ENCODE data around the gene KCNF1. TPM values are rescaled to one million over a fixed set of nuclear protein-coding genes. Genes with fewer than 3 reads are reported as not detected.
A peak's percentile ranks its signal among the peaks of the same experiment; 100 is the strongest.

The KCNF1 gene
- total and polyA plus RNA-seq, 7 experiments from 2014 or later = not detected

GRCh38 chr2:10906926-10907625 is 4.7 kb upstream of the KCNF1 start:
- H3K9me3 Mint-ChIP-seq = peaks cover 0 to 4% (median 0%) of the 10 kb centered on the region in 11 donors
- H3K4me3 Mint-ChIP-seq = no peak overlapping the region
- Histone ChIP-seq H3K27me3 (ENCODE audit: control insufficient read depth in 2 of 2, insufficient read depth in 2 of 2, low read length in 2 of 2) (no peaks in the 10 kb centered on the region), H3K4me3 (ENCODE audit: low read length) (no peak overlapping the region), H3K36me3 (ENCODE audit: control insufficient read depth in 2 of 3, insufficient read depth in 3 of 3, low read length in 3 of 3) (no peaks in the 10 kb centered on the region), H3K9me3 (ENCODE audit: control insufficient read depth in 2 of 3, low read length in 3 of 3) (peaks cover 0 to 4% (median 0%) of the 10 kb centered on the region in 3 experiments), H3K4me1 (ENCODE audit: control insufficient read depth in 2 of 2, insufficient read depth in 2 of 2, low read length in 2 of 2) (no peaks in the 10 kb centered on the region), H3K27ac (ENCODE audit: low read depth, low read length) (no peak overlapping the region)
- ATAC-seq = no peak
- H3K27ac Mint-ChIP-seq = no peak overlapping the region
- H3K4me1 Mint-ChIP-seq = peaks cover 0 to 5% (median 5%) of the 10 kb centered on the region in 7 donors
- H3K27me3 Mint-ChIP-seq = peaks cover 8 to 21% (median 20%) of the 10 kb centered on the region in 5 donors
- intact Hi-C loops (cut with micrococcal nuclease) = no loop called here
- POLR2A ChIA-PET = no interaction called here
- CTCF ChIA-PET = no interaction called here
- peaks cover 0 to 6% (median 0%) of the 10 kb centered on the region in 5 donors for H3K36me3 Mint-ChIP-seq
- DNase-seq = no peak

GRCh38 chr2:10908195-10908594 is 3.5 kb upstream of the KCNF1 start:
- POLR2A ChIA-PET = no interaction called here
- ATAC-seq = no peak
- Histone ChIP-seq H3K4me3 (ENCODE audit: low read length) (no peak overlapping the region), H3K9me3 (ENCODE audit: control insufficient read depth in 2 of 3, low read length in 3 of 3) (peaks cover 0 to 4% (median 0%) of the 10 kb centered on the region in 3 experiments), H3K27me3 (ENCODE audit: control insufficient read depth in 2 of 2, insufficient read depth in 2 of 2, low read length in 2 of 2) (no peaks in the 10 kb centered on the region), H3K27ac (ENCODE audit: low read depth, low read length) (no peak overlapping the region), H3K36me3 (ENCODE audit: control insufficient read depth in 2 of 3, insufficient read depth in 3 of 3, low read length in 3 of 3) (no peaks in the 10 kb centered on the region), H3K4me1 (ENCODE audit: control insufficient read depth in 2 of 2, insufficient read depth in 2 of 2, low read length in 2 of 2) (no peaks in the 10 kb centered on the region)
- Mint-ChIP-seq H3K27me3 (peaks cover 17 to 29% (median 28%) of the 10 kb centered on the region in 5 donors), H3K4me1 (peaks cover 0 to 14% (median 5%) of the 10 kb centered on the region in 7 donors), H3K36me3 (peaks cover 0 to 6% (median 0%) of the 10 kb centered on the region in 5 donors), H3K27ac (no peak overlapping the region), H3K9me3 (peaks cover 0 to 4% (median 0%) of the 10 kb centered on the region in 11 donors), H3K4me3 (no peak overlapping the region)
- no peak for DNase-seq
- intact Hi-C loops (cut with micrococcal nuclease) = no loop called here
- CTCF ChIA-PET = no interaction called here

DNA sequence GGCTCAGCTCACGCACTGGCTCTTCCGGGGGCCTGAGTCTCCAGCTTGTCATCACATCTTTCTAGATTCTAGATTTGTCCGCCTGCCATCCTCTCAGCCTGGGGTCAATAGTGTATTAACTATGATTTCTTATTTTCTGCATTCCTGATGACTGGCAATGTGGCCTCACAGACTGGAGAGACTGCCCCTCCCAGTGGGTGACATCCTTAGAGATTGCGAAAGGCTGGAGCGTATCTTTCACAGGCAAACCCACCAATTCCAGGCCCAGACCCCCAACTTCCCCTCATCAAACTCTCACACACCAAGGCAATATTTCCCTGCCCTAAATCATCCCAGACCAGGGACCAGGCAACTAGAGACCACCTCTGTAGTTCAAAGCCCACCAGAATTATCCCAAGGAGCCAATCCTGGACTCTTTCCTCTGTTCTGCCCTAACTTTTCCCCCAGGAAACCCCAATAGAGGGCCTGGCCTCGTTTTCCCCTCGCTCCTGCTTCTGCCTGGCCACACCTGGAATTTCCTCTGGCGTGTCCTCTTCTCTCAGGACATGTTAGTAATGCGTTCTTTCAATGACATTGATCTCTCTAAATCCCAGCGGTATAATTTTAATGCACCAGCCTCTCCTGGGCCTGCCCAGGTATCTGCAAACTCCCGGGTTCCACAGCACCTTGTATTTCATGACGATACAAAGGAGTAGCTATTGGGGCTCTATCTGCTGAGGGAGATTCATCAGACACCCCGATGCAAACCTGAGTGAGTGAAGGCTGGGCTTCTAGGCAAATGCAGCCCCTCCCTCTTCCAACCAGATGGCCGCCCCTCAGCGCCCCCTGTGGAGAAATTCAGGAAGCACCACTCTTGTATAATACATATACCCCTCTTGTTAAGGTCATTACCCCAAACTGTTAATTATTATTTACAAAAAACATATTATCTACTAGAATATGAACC is 2.4 kb upstream of the KCNF1 start:
- peaks cover 0 to 16% (median 5%) of the 10 kb centered on the region in 7 donors for H3K4me1 Mint-ChIP-seq
- ChIA-PET POLR2A (no interaction called here), CTCF (no interaction called here)
- Histone ChIP-seq H3K9me3 (ENCODE audit: control insufficient read depth in 2 of 3, low read length in 3 of 3) (peaks cover 0 to 3% (median 0%) of the 10 kb centered on the region in 3 experiments), H3K36me3 (ENCODE audit: control insufficient read depth in 2 of 3, insufficient read depth in 3 of 3, low read length in 3 of 3) (no peaks in the 10 kb centered on the region), H3K4me3 (ENCODE audit: low read length) (no peak overlapping the region), H3K27ac (ENCODE audit: low read depth, low read length) (no peak overlapping the region), H3K27me3 (ENCODE audit: control insufficient read depth in 2 of 2, insufficient read depth in 2 of 2, low read length in 2 of 2) (no peaks in the 10 kb centered on the region), H3K4me1 (ENCODE audit: control insufficient read depth in 2 of 2, insufficient read depth in 2 of 2, low read length in 2 of 2) (no peaks in the 10 kb centered on the region)
- DNase-seq (no peak), ATAC-seq (no peak)
- no peak overlapping the region for H3K27ac Mint-ChIP-seq
- peaks cover 0 to 4% (median 0%) of the 10 kb centered on the region in 11 donors for H3K9me3 Mint-ChIP-seq
- peaks cover 0 to 4% (median 0%) of the 10 kb centered on the region in 5 donors for H3K36me3 Mint-ChIP-seq
- intact Hi-C loops (cut with micrococcal nuclease) = no loop called here
- no peak overlapping the region for H3K4me3 Mint-ChIP-seq
- H3K27me3 Mint-ChIP-seq = peaks cover 28 to 36% (median 33%) of the 10 kb centered on the region in 5 donors

DNA sequence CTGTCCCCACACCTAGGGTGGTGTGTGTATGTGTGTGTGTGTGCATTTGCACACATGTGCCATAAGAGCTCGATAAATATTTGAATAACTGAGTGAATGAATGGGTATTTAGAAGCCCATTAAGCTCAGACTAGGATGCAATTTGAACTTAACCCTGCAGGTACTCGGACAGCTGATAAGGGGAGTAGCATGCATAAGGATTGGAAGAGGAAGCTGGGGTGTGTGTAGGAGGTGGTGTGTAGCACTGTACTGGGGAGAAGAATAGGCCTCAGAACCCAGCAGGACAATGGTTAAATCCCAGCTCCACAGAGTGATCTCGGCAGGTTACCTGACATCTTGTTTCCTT is 1.8 kb upstream of the KCNF1 start:
- CTCF ChIA-PET = no interaction called here
- Histone ChIP-seq H3K4me3 (ENCODE audit: low read length) (no peak overlapping the region), H3K4me1 (ENCODE audit: control insufficient read depth in 2 of 2, insufficient read depth in 2 of 2, low read length in 2 of 2) (no peaks in the 10 kb centered on the region), H3K9me3 (ENCODE audit: control insufficient read depth in 2 of 3, low read length in 3 of 3) (no peaks in the 10 kb centered on the region), H3K27ac (ENCODE audit: low read depth, low read length) (no peak overlapping the region), H3K36me3 (ENCODE audit: control insufficient read depth in 2 of 3, insufficient read depth in 3 of 3, low read length in 3 of 3) (no peaks in the 10 kb centered on the region), H3K27me3 (ENCODE audit: control insufficient read depth in 2 of 2, insufficient read depth in 2 of 2, low read length in 2 of 2) (no peaks in the 10 kb centered on the region)
- Mint-ChIP-seq H3K4me3 (no peak overlapping the region), H3K27ac (no peak overlapping the region), H3K4me1 (peaks cover 0 to 20% (median 5%) of the 10 kb centered on the region in 7 donors), H3K9me3 (peaks cover 0 to 3% (median 0%) of the 10 kb centered on the region in 11 donors), H3K27me3 (peaks cover 35 to 43% (median 40%) of the 10 kb centered on the region in 5 donors), H3K36me3 (peaks cover 0 to 3% (median 0%) of the 10 kb centered on the region in 5 donors)
- POLR2A ChIA-PET = no interaction called here
- intact Hi-C loops (cut with micrococcal nuclease) = loop anchor here in 1 of 2 donors (5.0 kb wide), 1 partner anchor 78 kb away; no protein-coding TSS in a partner anchor
- no peak for ATAC-seq
- no peak for DNase-seq

GRCh38 chr2:10910625-10911024 is 1.1 kb upstream of the KCNF1 start:
- Mint-ChIP-seq H3K4me3 (peak overlapping the region in 6 of 10 donors; percentile 6 to 81 (median 33)), H3K9me3 (peaks cover 0 to 3% (median 0%) of the 10 kb centered on the region in 11 donors), H3K27ac (peak overlapping the region in 1 of 9 donors; percentile 1), H3K27me3 (peaks cover 36 to 46% (median 42%) of the 10 kb centered on the region in 5 donors), H3K36me3 (peaks cover 0 to 3% (median 0%) of the 10 kb centered on the region in 5 donors), H3K4me1 (peaks cover 0 to 20% (median 5%) of the 10 kb centered on the region in 7 donors)
- ChIA-PET POLR2A (no interaction called here), CTCF (no interaction called here)
- Histone ChIP-seq H3K4me3 (ENCODE audit: low read length) (no peak overlapping the region), H3K36me3 (ENCODE audit: control insufficient read depth in 2 of 3, insufficient read depth in 3 of 3, low read length in 3 of 3) (no peaks in the 10 kb centered on the region), H3K9me3 (ENCODE audit: control insufficient read depth in 2 of 3, low read length in 3 of 3) (no peaks in the 10 kb centered on the region), H3K4me1 (ENCODE audit: control insufficient read depth in 2 of 2, insufficient read depth in 2 of 2, low read length in 2 of 2) (no peaks in the 10 kb centered on the region), H3K27ac (ENCODE audit: low read depth, low read length) (no peak overlapping the region), H3K27me3 (ENCODE audit: control insufficient read depth in 2 of 2, insufficient read depth in 2 of 2, low read length in 2 of 2) (no peaks in the 10 kb centered on the region)
- intact Hi-C loops (cut with micrococcal nuclease) = loop anchor here in 1 of 2 donors (5.0 kb wide), 1 partner anchor 78 kb away; no protein-coding TSS in a partner anchor
- DNase-seq (no peak), ATAC-seq (no peak)

DNA sequence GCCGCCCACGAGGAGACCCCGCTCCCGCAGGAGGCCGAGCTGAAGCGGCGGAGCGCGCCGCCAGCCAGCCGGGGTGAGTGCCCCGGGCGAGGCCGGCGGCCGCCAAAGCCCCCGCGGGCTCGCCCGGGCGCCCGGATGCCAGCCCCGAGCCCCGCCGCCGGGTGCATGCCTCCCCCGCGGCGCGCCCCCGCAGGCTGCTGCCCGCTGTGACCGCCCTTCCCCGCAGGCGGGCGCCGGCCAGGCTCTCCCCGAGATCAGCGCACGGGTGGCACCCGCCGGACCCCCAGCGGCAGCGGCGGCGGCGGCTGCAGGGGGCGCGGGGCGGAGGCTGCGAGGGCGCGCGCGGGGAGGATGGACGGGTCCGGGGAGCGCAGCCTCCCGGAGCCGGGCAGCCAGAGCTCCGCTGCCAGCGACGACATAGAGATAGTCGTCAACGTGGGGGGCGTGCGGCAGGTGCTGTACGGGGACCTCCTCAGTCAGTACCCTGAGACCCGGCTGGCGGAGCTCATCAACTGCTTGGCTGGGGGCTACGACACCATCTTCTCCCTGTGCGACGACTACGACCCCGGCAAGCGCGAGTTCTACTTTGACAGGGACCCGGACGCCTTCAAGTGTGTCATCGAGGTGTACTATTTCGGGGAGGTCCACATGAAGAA is 470 bp downstream of the KCNF1 start:
- peaks cover 36 to 46% (median 42%) of the 10 kb centered on the region in 5 donors for H3K27me3 Mint-ChIP-seq
- peak overlapping the region in 6 of 10 donors; percentile 35 to 81 (median 54) for H3K4me3 Mint-ChIP-seq
- CTCF ChIA-PET = no interaction called here

More for the DNA sequence above, 470 bp downstream of the KCNF1 start:
- Mint-ChIP-seq H3K4me1 (peaks cover 0 to 20% (median 5%) of the 10 kb centered on the region in 7 donors), H3K36me3 (peaks cover 0 to 3% (median 0%) of the 10 kb centered on the region in 5 donors), H3K9me3 (peaks cover 0 to 2% (median 0%) of the 10 kb centered on the region in 11 donors), H3K27ac (no peak overlapping the region)
- Histone ChIP-seq H3K4me3 (ENCODE audit: low read length) (no peak overlapping the region), H3K27ac (ENCODE audit: low read depth, low read length) (no peak overlapping the region), H3K9me3 (ENCODE audit: control insufficient read depth in 2 of 3, low read length in 3 of 3) (no peaks in the 10 kb centered on the region), H3K4me1 (ENCODE audit: control insufficient read depth in 2 of 2, insufficient read depth in 2 of 2, low read length in 2 of 2) (no peaks in the 10 kb centered on the region), H3K27me3 (ENCODE audit: control insufficient read depth in 2 of 2, insufficient read depth in 2 of 2, low read length in 2 of 2) (no peaks in the 10 kb centered on the region), H3K36me3 (ENCODE audit: control insufficient read depth in 2 of 3, insufficient read depth in 3 of 3, low read length in 3 of 3) (no peaks in the 10 kb centered on the region)
- no peak for ATAC-seq
- POLR2A ChIA-PET = no interaction called here
- DNase-seq = no peak
- intact Hi-C loops (cut with micrococcal nuclease) = loop anchor here in 1 of 2 donors (5.0 kb wide), 1 partner anchor 80 kb away; no protein-coding TSS in a partner anchor

All from naive thymus-derived CD4-positive, alpha-beta T cell (primary cell).